Psoas muscle (tissue), 8 donors: ENCODE results near the gene AMBRA1. TPM values are rescaled to one million over a fixed set of nuclear protein-coding genes. Genes with fewer than 3 reads are reported as not detected.

Experiments used
- ATAC-seq, 4 donors: fragments of 200-7000 bp; cut with Tn5 transposase; one replicate each; pipeline ENCODE4 v1.9.1; 2020; ENCODE audit warnings: moderate library complexity in 3 of 4, mild to moderate bottlenecking in 2 of 4
- DNase-seq, 2 donors: peaks; one replicate each; pipeline ENCODE4 v3.0.0-alpha.2; 2020
- H3K27ac ChIP-seq: fragments of 200-600 bp; one replicate; pipeline ENCODE4 v1.8.0; 2022
- H3K27me3 ChIP-seq, 3 donors: fragments of 200-600 bp in 1 of 3; one replicate each; pipeline versions ENCODE4 v1.6.1 to v1.8.0; 2013 to 2022; ENCODE audit warnings: low read length in 2 of 3, mild to moderate bottlenecking in 2 of 3, moderate library complexity in 1 of 3; ENCODE audit not compliant: insufficient read depth in 3 of 3
- H3K36me3 ChIP-seq, 2 donors: fragments of 200-600 bp in 1 of 2; one replicate each; pipeline versions ENCODE4 v1.6.1 to v1.8.0; 2013 to 2022; ENCODE audit warnings: low read depth in 1 of 2, mild to moderate bottlenecking in 1 of 2, moderate library complexity in 1 of 2; ENCODE audit not compliant: insufficient read depth in 1 of 2
- H3K4me1 ChIP-seq: fragments of 200-600 bp; one replicate; pipeline ENCODE4 v1.8.0; 2022
- H3K4me3 ChIP-seq: fragments of 200-600 bp; one replicate; pipeline ENCODE4 v1.8.0; 2022; ENCODE audit warnings: mild to moderate bottlenecking
- H3K9me3 ChIP-seq: fragments of 200-600 bp; one replicate; pipeline ENCODE4 v1.8.0; 2022
- WGBS, 3 donors: extraction: QIAGEN DNeasy Blood & Tissue Kit; methylation state at CpG; one replicate each; pipeline versions ENCODE4 v1.1.6 to v1.1.7; 2013; 5-methylcytosine and 5-hydroxymethylcytosine counted together
- intact Hi-C, 2 donors: fragments of 100-400 bp; cut with DNase I; formaldehyde crosslinking; loops; one replicate each; pipeline versions ENCODE4 v1.11.0 to v1.14.2; 2022
- polyA plus RNA-seq, 3 donors: library from polyadenylated mRNA; stranded (reverse); fragments of 200-250 nt; gene quantifications; one replicate each; pipeline ENCODE4 v1.2.3, GENCODE V29; 2013
- total RNA-seq, 4 donors: library from RNA; stranded (reverse); fragmentation: NEBNext Ultra II Directional in 2 of 4; extraction: Animal tissue kit (Norgen Biotek cat#: 25700) in 2 of 4; gene quantifications; one replicate each; pipeline versions ENCODE4 v1.2.1 to v1.2.4, GENCODE V29; 2021 to 2023
- TF ChIP-seq, protein P1 (sequence below): fragments of 200-600 bp; IDR thresholded peaks from one replicate; pipeline ENCODE4 v1.8.0; 2022; ENCODE audit warnings: antibody characterized with exemption
- donor health status: healthy with polysubstance abuse.
- donor health status: DM: no; HTN: no; CAD: no; lungs with moderate emphysema.
- donor health status: Bipolar disorder and iron deficiency.
- donor health status: healthy.
- donor health status: DM: yes; HTN: yes; CAD: no.
- donor health status: DM: no; HTN: no; CAD: no.
- donor health status: DM: no; HTN: no; CAD: no.
- donor health status: DM: yes; HTN: yes; CAD: no.

Gene AMBRA1
- total and polyA plus RNA-seq, 7 donors: 5.1 to 23.5 (median 10.8) TPM

GRCh38 chr11:46641639-46642038 lies 47.8 kb upstream of the AMBRA1 start:
- intact Hi-C loops: no loop called here
- TF ChIP-seq, protein P1, sequence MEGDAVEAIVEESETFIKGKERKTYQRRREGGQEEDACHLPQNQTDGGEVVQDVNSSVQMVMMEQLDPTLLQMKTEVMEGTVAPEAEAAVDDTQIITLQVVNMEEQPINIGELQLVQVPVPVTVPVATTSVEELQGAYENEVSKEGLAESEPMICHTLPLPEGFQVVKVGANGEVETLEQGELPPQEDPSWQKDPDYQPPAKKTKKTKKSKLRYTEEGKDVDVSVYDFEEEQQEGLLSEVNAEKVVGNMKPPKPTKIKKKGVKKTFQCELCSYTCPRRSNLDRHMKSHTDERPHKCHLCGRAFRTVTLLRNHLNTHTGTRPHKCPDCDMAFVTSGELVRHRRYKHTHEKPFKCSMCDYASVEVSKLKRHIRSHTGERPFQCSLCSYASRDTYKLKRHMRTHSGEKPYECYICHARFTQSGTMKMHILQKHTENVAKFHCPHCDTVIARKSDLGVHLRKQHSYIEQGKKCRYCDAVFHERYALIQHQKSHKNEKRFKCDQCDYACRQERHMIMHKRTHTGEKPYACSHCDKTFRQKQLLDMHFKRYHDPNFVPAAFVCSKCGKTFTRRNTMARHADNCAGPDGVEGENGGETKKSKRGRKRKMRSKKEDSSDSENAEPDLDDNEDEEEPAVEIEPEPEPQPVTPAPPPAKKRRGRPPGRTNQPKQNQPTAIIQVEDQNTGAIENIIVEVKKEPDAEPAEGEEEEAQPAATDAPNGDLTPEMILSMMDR: no peak
- Histone ChIP-seq H3K9me3 (no peaks in the 10 kb centered on the region), H3K4me1 (no peaks in the 10 kb centered on the region), H3K27me3 (no peaks in the 10 kb centered on the region), H3K4me3 (no peak overlapping the region), H3K36me3 (peaks cover 0 to 55% of the 10 kb centered on the region in 2 donors), H3K27ac (no peak overlapping the region)
- DNase-seq (no peak), ATAC-seq (no peak)
- WGBS, 3 donors: 75 to 81% (median 80%) methylated on average over 3 of the region's 3 CpGs

DNA sequence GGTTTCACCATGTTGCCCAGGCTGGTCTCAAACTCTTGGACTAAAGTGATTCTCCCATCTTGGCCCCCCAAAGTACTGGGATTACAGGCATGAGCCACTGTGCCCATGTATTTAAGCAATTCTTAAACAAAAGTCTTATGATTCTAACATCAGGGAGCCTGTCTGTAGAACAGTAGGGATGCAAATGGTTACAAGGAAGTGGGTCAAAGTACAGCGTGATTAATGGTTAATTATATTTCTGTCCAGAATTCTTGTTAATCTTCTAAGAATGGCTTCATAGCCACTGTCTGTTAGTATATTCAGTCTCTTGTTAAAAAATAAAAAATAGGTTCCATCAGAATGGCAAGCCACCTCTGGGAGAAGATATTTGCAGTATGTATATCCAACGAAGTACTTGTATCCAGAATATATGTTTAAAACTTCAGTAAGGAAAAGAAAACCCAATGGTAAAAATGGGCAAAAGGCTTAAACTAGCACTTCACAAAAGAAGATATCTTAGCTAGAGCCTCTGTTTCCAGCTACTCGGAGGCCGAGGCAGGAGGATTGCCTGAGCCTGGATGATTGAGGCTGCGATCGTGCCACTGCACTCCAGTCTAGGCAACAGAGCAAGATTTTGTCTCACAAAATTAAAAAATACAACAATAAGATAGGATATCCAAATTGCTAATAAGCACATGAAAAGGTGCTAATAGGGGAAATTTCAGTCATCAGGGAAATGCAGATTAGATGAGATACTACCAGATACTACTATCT lies 46.4 kb upstream of the AMBRA1 start:
- Histone ChIP-seq H3K4me3 (no peak overlapping the region), H3K9me3 (no peaks in the 10 kb centered on the region), H3K27me3 (no peaks in the 10 kb centered on the region), H3K4me1 (no peaks in the 10 kb centered on the region), H3K27ac (no peak overlapping the region), H3K36me3 (peaks cover 0 to 50% of the 10 kb centered on the region in 2 donors)
- DNase-seq (no peak), ATAC-seq (no peak)
- WGBS, 3 donors: 95 to 97% (median 96%) methylated on average over 6 of the region's 6 CpGs
- TF ChIP-seq, protein P1: no peak
- intact Hi-C loops: no loop called here

DNA sequence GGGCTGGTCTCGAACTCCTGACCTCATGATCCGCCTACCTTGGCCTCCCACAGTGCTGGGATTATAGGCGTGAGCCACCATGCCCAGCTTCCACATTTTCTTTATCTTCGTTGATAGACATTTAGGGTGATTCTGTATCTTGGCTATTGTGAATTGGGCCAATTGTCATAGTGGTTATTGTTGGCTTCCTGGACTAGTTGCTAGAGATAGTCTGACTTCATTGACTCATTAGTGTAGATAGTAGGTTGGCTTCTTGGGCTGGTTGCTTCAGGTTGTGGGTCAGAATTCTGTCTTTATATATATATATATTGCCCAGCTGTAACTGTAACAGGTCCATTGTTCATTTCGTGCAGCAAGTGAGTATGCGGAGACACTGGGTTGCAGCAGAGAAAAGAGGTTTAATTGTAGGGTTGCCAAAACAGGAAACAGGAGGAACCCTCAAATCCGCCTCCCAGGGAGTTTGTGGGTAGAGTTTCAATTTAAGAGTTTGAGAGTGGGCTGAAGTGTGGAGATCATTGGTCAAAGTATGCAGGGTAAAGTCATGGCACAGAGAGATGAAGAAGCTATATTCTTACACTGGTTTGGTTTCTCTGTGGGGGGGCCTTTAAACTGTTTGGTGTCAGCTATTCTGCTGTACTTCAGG lies 45.5 kb upstream of the AMBRA1 start:
- WGBS, 3 donors: 94 to 97% (median 96%) methylated on average over 7 of the region's 7 CpGs
- TF ChIP-seq, protein P1: no peak
- Histone ChIP-seq H3K4me3 (no peak overlapping the region), H3K36me3 (peaks cover 0 to 45% of the 10 kb centered on the region in 2 donors), H3K4me1 (no peaks in the 10 kb centered on the region), H3K9me3 (no peaks in the 10 kb centered on the region), H3K27ac (no peak overlapping the region), H3K27me3 (no peaks in the 10 kb centered on the region)
- ATAC-seq: no peak
- intact Hi-C loops: no loop called here
- no peak for DNase-seq

DNA sequence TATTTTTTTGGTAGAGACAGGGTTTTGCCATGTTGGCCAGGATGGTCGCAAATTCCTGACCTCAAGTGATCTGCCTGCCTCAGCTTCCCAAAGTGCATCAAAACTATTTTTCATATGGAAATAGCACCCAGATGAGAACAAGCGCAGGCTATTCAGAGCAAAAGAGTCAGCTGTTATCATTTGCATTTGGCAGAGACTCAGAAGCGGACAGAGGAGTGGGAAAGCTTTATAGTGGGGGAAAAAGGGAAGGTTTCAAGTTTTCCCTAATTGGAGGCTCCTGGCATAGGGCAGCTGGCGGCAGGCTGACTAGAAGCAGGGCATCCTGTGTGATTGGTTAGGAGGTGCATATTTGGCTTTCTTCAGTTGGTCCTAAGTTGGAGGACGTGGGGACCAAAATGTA lies 43.7 kb upstream of the AMBRA1 start:
- no peak for DNase-seq
- TF ChIP-seq, protein P1: no peak
- 93 to 97% (median 95%) methylated on average over 5 of the region's 5 CpGs for whole genome bisulfite sequencing, 3 donors
- H3K36me3 ChIP-seq: peaks cover 0 to 50% of the 10 kb centered on the region in 2 donors
- H3K27ac ChIP-seq: no peak overlapping the region
- H3K4me3 ChIP-seq: no peak overlapping the region
- H3K9me3 ChIP-seq: no peaks in the 10 kb centered on the region
- no peak for ATAC-seq
- intact Hi-C loops: no loop called here
- no peaks in the 10 kb centered on the region for H3K27me3 ChIP-seq
- no peaks in the 10 kb centered on the region for H3K4me1 ChIP-seq
